Colonic mucosa (tissue), 4 donors: ENCODE data around the gene RNF25. TPM values are rescaled to one million over a fixed set of nuclear protein-coding genes. Genes with fewer than 3 reads are reported as not detected.
A peak's percentile ranks its signal among the peaks of the same experiment; 100 is the strongest.

Experiments used
- DNase-seq: peaks from one replicate; pipeline ENCODE4 v3.0.0-alpha.2; 2020
- H3K27ac ChIP-seq: fragments of 200-600 bp; one replicate; pipeline ENCODE4 v1.8.0; 2021
- H3K27me3 ChIP-seq: fragments of 200-600 bp; one replicate; pipeline ENCODE4 v1.8.0; 2021
- H3K36me3 ChIP-seq: fragments of 200-600 bp; one replicate; pipeline ENCODE4 v1.8.0; 2021
- H3K4me1 ChIP-seq: fragments of 200-600 bp; one replicate; pipeline ENCODE4 v1.8.0; 2021; ENCODE audit warnings: mild to moderate bottlenecking
- H3K4me3 ChIP-seq: fragments of 200-600 bp; one replicate; pipeline ENCODE4 v1.8.0; 2021
- H3K9ac ChIP-seq, 2 donors: one replicate each; pipeline ENCODE4 v1.7.0; 2013; ENCODE audit warnings: control low read depth in 2 of 2, low read depth in 2 of 2, low read length in 2 of 2
- H3K9me3 ChIP-seq: fragments of 200-600 bp; one replicate; pipeline ENCODE4 v1.8.0; 2021
- intact Hi-C: fragments of 100-400 bp; cut with DNase I; formaldehyde crosslinking; loops from one replicate; pipeline ENCODE4 v1.14.1; 2022
- total RNA-seq, 2 donors: library from RNA; stranded (reverse); fragmentation: NEBNext Ultra II Directional in 1 of 2; extraction: Animal tissue kit (Norgen Biotek cat#: 25700) in 1 of 2; gene quantifications; one replicate each; pipeline ENCODE4 v1.2.1, GENCODE V29; 2021
- TF ChIP-seq, protein P1 (sequence below): fragments of 200-600 bp; IDR thresholded peaks from one replicate; pipeline ENCODE4 v1.8.0; 2022; ENCODE audit warnings: antibody characterized with exemption, mild to moderate bottlenecking
- donor health status: healthy.
- donor health status: DM: no; HTN: no; CAD: no.
- donor health status: DM: no; HTN: no; CAD: no.

RNF25 gene
- total RNA-seq, 2 donors from 2014 or later: 12.6 to 20.7 TPM

DNA sequence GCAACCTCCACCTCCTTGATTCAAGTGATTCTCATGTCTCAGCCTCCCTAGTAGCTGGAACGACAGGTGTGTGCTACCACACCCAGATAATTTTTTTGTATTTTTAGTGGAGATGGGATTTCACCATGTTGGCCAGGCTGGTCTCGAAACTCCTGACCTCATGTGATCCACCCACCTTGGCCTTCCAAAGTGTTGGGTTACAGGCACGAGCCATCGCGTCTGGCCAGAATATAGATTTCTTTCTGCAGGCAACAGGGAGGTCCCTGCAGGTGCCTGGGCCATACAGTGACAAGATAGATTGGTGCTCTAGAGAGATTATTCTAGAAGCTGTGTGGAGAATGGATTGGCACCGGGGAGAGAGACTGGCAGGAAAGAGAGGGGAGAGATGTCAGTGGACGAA lies 50.8 kb downstream of the RNF25 start:
- Histone ChIP-seq H3K4me1 (no peaks in the 10 kb centered on the region), H3K27me3 (no peaks in the 10 kb centered on the region), H3K4me3 (no peak overlapping the region), H3K27ac (no peak overlapping the region), H3K9me3 (no peaks in the 10 kb centered on the region), H3K9ac (no peak overlapping the region), H3K36me3 (no peaks in the 10 kb centered on the region)
- intact Hi-C loops: no loop called here
- no peak for DNase-seq
- TF ChIP-seq, protein P1, sequence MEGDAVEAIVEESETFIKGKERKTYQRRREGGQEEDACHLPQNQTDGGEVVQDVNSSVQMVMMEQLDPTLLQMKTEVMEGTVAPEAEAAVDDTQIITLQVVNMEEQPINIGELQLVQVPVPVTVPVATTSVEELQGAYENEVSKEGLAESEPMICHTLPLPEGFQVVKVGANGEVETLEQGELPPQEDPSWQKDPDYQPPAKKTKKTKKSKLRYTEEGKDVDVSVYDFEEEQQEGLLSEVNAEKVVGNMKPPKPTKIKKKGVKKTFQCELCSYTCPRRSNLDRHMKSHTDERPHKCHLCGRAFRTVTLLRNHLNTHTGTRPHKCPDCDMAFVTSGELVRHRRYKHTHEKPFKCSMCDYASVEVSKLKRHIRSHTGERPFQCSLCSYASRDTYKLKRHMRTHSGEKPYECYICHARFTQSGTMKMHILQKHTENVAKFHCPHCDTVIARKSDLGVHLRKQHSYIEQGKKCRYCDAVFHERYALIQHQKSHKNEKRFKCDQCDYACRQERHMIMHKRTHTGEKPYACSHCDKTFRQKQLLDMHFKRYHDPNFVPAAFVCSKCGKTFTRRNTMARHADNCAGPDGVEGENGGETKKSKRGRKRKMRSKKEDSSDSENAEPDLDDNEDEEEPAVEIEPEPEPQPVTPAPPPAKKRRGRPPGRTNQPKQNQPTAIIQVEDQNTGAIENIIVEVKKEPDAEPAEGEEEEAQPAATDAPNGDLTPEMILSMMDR: no peak

DNA sequence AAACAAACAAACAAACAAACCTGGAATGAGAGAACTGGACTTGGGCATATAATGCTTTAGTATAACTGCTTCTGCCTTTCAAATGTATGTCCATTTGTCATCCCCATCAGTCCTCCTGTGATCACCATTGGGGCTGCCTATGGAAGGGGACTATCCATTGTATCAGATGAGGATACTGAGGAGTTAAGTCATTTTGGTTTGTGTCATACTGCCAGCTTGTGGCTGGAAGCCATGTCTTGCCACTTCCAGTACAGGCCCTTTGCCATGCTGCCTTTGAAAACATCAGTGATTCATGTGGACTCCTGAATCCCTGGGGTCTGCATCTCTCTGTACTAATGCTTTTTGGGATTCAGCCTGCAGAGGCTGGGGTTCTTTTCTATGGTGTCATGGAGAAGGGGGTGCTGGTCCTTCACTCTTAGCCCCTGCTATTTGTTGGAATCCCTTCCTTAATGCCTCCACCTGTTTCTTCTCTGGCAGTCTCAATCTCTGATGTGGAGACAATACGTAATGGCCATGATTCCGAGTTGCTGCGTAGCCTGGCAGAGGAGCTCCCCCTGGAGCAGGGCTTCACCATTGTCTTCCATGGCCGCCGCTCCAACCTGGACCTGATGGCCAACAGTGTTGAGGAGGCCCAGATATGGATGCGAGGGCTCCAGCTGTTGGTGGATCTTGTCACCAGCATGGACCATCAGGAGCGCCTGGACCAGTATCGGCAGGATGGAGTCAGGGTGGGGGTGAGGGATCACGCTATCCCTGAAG lies 53.5 kb downstream of the RNF25 start:
- intact Hi-C loops: no loop called here
- TF ChIP-seq, protein P1: no peak
- no peaks in the 10 kb centered on the region for H3K9me3 ChIP-seq
- H3K36me3 ChIP-seq: no peaks in the 10 kb centered on the region
- H3K9ac ChIP-seq: no peak overlapping the region
- H3K4me1 ChIP-seq: no peaks in the 10 kb centered on the region
- no peak overlapping the region for H3K27ac ChIP-seq
- no peak for DNase-seq
- no peaks in the 10 kb centered on the region for H3K27me3 ChIP-seq
- H3K4me3 ChIP-seq: no peak overlapping the region

DNA sequence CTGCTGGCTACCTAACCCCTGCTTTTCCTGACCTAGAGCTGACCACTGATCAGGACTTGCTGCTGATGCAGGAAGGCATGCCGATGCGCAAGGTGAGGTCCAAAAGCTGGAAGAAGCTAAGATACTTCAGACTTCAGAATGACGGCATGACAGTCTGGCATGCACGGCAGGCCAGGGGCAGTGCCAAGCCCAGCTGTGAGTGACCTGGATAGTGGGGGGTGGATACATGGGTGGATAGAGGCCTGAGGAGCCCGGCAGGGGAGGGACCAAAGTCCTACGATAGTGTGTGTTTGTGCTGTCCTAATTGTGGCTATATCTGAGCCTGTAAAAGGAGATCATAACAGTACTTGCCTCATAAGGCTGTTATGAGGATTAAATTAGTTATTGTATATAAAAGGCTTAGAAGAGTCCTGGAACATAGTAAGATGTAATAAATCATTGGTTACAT lies 55.9 kb downstream of the RNF25 start:
- intact Hi-C loops: no loop called here
- DNase-seq: peak; percentile 35
- TF ChIP-seq, protein P1: no peak

More for the DNA sequence above, 55.9 kb downstream of the RNF25 start:
- no peak overlapping the region for H3K4me3 ChIP-seq
- H3K9ac ChIP-seq: no peak overlapping the region
- no peaks in the 10 kb centered on the region for H3K4me1 ChIP-seq
- no peaks in the 10 kb centered on the region for H3K9me3 ChIP-seq
- no peaks in the 10 kb centered on the region for H3K36me3 ChIP-seq
- H3K27ac ChIP-seq: no peak overlapping the region
- H3K27me3 ChIP-seq: no peaks in the 10 kb centered on the region

Other genes with a start within 250 kb of the RNF25 start
- gene USP37, start 103.7 kb downstream of the RNF25 start, total RNA-seq: 10 to 100 TPM; 13.1 to 13.4 TPM
- gene CNOT9, start 103.2 kb downstream of the RNF25 start, total RNA-seq: 10 to 100 TPM; 36.0 to 52.5 TPM
- 1 to 10 TPM in 1 of 2 donors, under 1 TPM in 1; 0.54 to 1.6 TPM for gene PLCD4, start 64.1 kb downstream of the RNF25 start, total RNA-seq
- 10 to 100 TPM; 14.8 to 25.3 TPM for gene ZNF142, start 12.4 kb downstream of the RNF25 start, total RNA-seq
- gene BCS1L, start 12.3 kb downstream of the RNF25 start, total RNA-seq: 10 to 100 TPM; 21.7 to 63.7 TPM
- gene STK36, start 84 bp upstream of the RNF25 start, total RNA-seq: 10 to 100 TPM; 17.8 to 36.7 TPM
- gene TTLL4, start 38.8 kb upstream of the RNF25 start, total RNA-seq: 10 to 100 TPM; 27.5 to 36.7 TPM
- 10 to 100 TPM; 21.7 to 54.0 TPM for gene CYP27A1, start 110.1 kb upstream of the RNF25 start, total RNA-seq
- not detected for gene PRKAG3, start 159.8 kb upstream of the RNF25 start, total RNA-seq
- under 1 TPM; 0.25 to 0.37 TPM for gene WNT6, start 187.8 kb upstream of the RNF25 start, total RNA-seq
- gene WNT10A, start 208.8 kb upstream of the RNF25 start, total RNA-seq: under 1 TPM; 0.44 to 0.61 TPM